ENCODE measurements around the gene C19orf53. TPM values are rescaled to one million over a fixed set of nuclear protein-coding genes. Genes with fewer than 3 reads are reported as not detected.

C19orf53 gene
- total RNA-seq: 65.1 and 80.5 TPM in 2 replicates

GRCh38 chr19:13774217-13775191, at the start of gene C19orf53:
Gene C19orf53, plus strand, starts transcription at chr19:13774456. Its CDS starts 22 bp downstream, at chr19:13774478.

GRCh38 chr19:13764101-13764807, 10.0 kb upstream of the C19orf53 start, which contains the start of gene MRI1:
Gene MRI1, plus strand, starts transcription at chr19:13764522. Its CDS starts 67 bp downstream, at chr19:13764589.

GRCh38 chr19:13794757-13795589, 20.7 kb downstream of the C19orf53 start, which contains the start of gene ZSWIM4:
Gene ZSWIM4, plus strand, starts transcription at chr19:13795443. Its CDS starts 206 bp downstream, at chr19:13795649.

Other genes starting within 250 kb of the C19orf53 start
- gene MRI1, start 9.9 kb upstream of the C19orf53 start, total RNA-seq: 26.4 and 28.4 TPM in 2 replicates
- gene ZSWIM4, start 21.0 kb downstream of the C19orf53 start, total RNA-seq: 2.5 and 2.9 TPM in 2 replicates
- gene NANOS3, start 102.7 kb downstream of the C19orf53 start, total RNA-seq: not detected in 2 replicates
- 0.87 and 1.2 TPM in 2 replicates for gene BRME1, start 131.7 kb downstream of the C19orf53 start, total RNA-seq
- 5.2 and 8.3 TPM in 2 replicates for gene CC2D1A, start 131.7 kb downstream of the C19orf53 start, total RNA-seq
- 0.66 and 0.87 TPM in 2 replicates for gene PODNL1, start 164.0 kb downstream of the C19orf53 start, total RNA-seq
- gene DCAF15, start 178.1 kb downstream of the C19orf53 start, total RNA-seq: 7.5 and 8.6 TPM in 2 replicates
- gene RFX1, start 231.9 kb downstream of the C19orf53 start, total RNA-seq: 2.9 and 3.0 TPM in 2 replicates

Measured in aortic smooth muscle cell (primary cell).